Measurements from ENCODE around the gene KCNH1.

DNA sequence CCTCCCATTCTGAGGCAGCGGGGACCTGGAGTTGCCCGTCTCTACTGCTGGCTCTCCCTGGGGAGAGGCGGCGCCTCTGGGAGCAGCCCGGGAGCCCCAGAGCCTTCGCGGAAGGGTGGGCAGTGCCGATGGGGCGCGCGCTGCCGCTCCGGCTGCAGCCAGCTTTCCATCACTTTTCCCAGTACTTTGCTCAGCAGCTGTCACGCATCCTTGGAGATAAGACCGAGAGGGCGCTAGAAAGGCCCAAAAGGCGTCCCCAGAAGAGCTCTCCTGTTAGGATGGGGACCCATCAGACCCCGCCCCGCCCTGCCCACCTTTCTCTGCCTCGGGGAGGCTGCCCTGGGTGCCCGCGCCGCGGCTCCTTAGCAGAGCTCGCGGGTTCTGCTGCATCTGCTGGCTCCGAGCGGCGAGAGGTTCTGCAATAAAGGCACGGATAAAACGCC is 534 bp downstream of the KCNH1 start:
- TF ChIP-seq, protein P1, sequence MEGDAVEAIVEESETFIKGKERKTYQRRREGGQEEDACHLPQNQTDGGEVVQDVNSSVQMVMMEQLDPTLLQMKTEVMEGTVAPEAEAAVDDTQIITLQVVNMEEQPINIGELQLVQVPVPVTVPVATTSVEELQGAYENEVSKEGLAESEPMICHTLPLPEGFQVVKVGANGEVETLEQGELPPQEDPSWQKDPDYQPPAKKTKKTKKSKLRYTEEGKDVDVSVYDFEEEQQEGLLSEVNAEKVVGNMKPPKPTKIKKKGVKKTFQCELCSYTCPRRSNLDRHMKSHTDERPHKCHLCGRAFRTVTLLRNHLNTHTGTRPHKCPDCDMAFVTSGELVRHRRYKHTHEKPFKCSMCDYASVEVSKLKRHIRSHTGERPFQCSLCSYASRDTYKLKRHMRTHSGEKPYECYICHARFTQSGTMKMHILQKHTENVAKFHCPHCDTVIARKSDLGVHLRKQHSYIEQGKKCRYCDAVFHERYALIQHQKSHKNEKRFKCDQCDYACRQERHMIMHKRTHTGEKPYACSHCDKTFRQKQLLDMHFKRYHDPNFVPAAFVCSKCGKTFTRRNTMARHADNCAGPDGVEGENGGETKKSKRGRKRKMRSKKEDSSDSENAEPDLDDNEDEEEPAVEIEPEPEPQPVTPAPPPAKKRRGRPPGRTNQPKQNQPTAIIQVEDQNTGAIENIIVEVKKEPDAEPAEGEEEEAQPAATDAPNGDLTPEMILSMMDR (IDR thresholded peaks at IDR 0.05): no peak
- TF ChIP-seq, protein P2, sequence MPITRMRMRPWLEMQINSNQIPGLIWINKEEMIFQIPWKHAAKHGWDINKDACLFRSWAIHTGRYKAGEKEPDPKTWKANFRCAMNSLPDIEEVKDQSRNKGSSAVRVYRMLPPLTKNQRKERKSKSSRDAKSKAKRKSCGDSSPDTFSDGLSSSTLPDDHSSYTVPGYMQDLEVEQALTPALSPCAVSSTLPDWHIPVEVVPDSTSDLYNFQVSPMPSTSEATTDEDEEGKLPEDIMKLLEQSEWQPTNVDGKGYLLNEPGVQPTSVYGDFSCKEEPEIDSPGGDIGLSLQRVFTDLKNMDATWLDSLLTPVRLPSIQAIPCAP (CRISPR knock-in tag; IDR thresholded peaks at IDR 0.05): no peak
- TF ChIP-seq E2F1 (CRISPR knock-in tag; IDR thresholded peaks at IDR 0.05) (no peak), CREB1 (CRISPR knock-in tag; IDR thresholded peaks at IDR 0.05) (no peak), NFATC4 (CRISPR knock-in tag; IDR thresholded peaks at IDR 0.05) (no peak), ATF1 (CRISPR knock-in tag; IDR thresholded peaks at IDR 0.05) (no peak), NR3C1 (CRISPR knock-in tag; conservative IDR thresholded peaks at IDR 0.05; ENCODE audit: low read depth) (no peak), ELF4 (CRISPR knock-in tag; IDR thresholded peaks at IDR 0.05; ENCODE audit: low read depth) (no peak)
- TF ChIP-seq, protein P3, sequence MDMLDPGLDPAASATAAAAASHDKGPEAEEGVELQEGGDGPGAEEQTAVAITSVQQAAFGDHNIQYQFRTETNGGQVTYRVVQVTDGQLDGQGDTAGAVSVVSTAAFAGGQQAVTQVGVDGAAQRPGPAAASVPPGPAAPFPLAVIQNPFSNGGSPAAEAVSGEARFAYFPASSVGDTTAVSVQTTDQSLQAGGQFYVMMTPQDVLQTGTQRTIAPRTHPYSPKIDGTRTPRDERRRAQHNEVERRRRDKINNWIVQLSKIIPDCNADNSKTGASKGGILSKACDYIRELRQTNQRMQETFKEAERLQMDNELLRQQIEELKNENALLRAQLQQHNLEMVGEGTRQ (CRISPR knock-in tag; IDR thresholded peaks at IDR 0.05): no peak
- TF ChIP-seq, protein P4, sequence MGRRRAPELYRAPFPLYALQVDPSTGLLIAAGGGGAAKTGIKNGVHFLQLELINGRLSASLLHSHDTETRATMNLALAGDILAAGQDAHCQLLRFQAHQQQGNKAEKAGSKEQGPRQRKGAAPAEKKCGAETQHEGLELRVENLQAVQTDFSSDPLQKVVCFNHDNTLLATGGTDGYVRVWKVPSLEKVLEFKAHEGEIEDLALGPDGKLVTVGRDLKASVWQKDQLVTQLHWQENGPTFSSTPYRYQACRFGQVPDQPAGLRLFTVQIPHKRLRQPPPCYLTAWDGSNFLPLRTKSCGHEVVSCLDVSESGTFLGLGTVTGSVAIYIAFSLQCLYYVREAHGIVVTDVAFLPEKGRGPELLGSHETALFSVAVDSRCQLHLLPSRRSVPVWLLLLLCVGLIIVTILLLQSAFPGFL (CRISPR knock-in tag; IDR thresholded peaks at IDR 0.05; ENCODE audit: borderline replicate concordance): no peak
